Brain microvascular endothelial cell (primary cell): Measurements from ENCODE around the gene L1CAM.

ENCODE experiments used
- DNase-seq: peaks from one replicate; pipeline ENCODE4 v3.0.0-alpha.2; 2020
- H3K27ac ChIP-seq: fragments of 250-450 bp; sonication (Bioruptor Pico); 2 replicates; pipeline ENCODE4 v1.5.1; 2020; ENCODE audit warnings: mild to moderate bottlenecking, moderate library complexity
- H3K27me3 ChIP-seq: fragments of 250-450 bp; sonication (Bioruptor Pico); replicated peaks from 2 replicates; pipeline ENCODE4 v1.5.1; 2020; ENCODE audit warnings: mild to moderate bottlenecking
- H3K36me3 ChIP-seq: fragments of 250-450 bp; sonication (Bioruptor Pico); replicated peaks from 2 replicates; pipeline ENCODE4 v1.5.1; 2020; ENCODE audit warnings: mild to moderate bottlenecking
- H3K4me3 ChIP-seq: 2 replicates; pipeline ENCODE4 v1.5.1; 2011; ENCODE audit warnings: low read depth, mild to moderate bottlenecking, control low read depth, low read length, moderate library complexity
- CTCF ChIP-seq: IDR thresholded peaks from 2 replicates; pipeline ENCODE4 v1.5.1; 2011; ENCODE audit warnings: low read depth, mild to moderate bottlenecking, moderate library complexity, low read length, control low read depth, inconsistent platforms; ENCODE audit errors: missing control alignments
- in situ Hi-C: cut with HindIII; loops from 2 replicates; pipeline ENCODE4 v1.10.0; 2017; ENCODE audit warnings: low sequenced_read_pairs, low pct_ligation_motif_present

L1CAM gene

GRCh38 chrX:153928846-153929245, 42.9 kb upstream of the L1CAM start:
- in situ Hi-C loops: no loop called here
- Histone ChIP-seq H3K4me3 (no peak overlapping the region), H3K27ac (no peak overlapping the region)

GRCh38 chrX:153927922-153928760, 42.2 kb upstream of the L1CAM start:
- DNase-seq: peak; percentile 95
- Histone ChIP-seq H3K27me3 (no peaks in the 10 kb centered on the region), H3K27ac (peak overlapping the region; percentile 76), H3K36me3 (peaks cover 8% of the 10 kb centered on the region), H3K4me3 (peak overlapping the region; percentile 58)
- peak; percentile 24 for TF ChIP-seq CTCF
- in situ Hi-C loops: no loop called here

More at GRCh38 chrX:153928846-153929245, 42.9 kb upstream of the L1CAM start:
- Histone ChIP-seq H3K36me3 (peaks cover 10% of the 10 kb centered on the region), H3K27me3 (no peaks in the 10 kb centered on the region)
- no peak for TF ChIP-seq CTCF
- DNase-seq: no peak

DNA sequence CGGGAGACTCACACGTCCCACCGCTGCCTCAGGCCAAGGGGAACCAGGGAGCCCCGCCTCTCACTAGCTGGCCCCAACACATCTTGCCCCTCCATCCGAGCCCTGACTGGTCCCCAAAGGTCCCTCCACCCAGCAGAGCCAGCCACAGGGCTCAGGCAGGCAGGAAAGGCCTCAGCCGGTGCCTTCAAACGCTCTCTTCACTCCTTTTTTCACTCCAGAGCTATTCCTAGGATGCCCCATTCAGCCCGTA, 41.6 kb upstream of the L1CAM start:
- H3K27ac ChIP-seq: peak overlapping the region; percentile 76
- no peak for DNase-seq
- in situ Hi-C loops: no loop called here
- H3K36me3 ChIP-seq: peaks cover 7% of the 10 kb centered on the region
- TF ChIP-seq CTCF: no peak
- H3K27me3 ChIP-seq: no peaks in the 10 kb centered on the region
- H3K4me3 ChIP-seq: peak overlapping the region; percentile 58

DNA sequence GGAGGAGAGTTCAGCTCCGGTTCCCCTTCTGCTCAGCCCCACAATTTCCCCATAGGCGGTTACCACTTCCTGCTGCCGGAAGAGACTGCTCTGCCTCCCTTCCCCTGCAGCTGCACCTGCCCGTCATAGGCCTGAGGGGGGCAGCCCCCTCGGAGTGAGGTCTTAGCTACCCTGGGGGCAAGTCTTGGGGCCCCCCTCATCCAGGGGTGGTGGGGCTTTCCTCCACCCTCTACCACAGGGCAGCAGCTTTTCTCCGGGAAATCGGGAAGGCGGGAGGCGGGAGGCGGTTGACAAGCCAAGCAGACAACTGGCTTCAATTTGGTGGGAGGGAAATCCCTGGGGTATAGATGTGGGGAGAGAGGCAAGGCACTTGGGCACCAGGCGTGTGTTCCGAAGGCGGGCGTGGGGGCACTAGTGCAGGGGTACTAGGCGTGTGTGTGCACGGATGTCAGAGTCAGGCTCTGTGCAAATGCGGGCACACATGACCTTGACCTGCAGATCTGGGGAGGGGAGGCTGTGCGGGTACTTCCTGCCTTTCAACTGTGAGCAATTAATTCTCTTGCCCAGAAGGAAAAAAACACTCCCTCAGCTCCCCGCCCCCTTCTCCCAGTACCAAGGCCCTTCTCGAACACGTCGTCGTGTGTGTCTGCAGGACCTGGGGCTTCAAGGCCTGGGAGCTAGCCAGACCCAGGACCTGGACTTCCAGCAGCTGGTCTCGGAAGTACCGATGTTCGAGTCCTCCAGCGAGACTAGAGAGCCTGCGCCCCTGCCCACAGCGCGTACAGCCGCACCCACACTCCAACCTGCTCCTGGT, 41.1 kb upstream of the L1CAM start:
- DNase-seq: no peak
- in situ Hi-C loops: no loop called here
- TF ChIP-seq CTCF: no peak
- Histone ChIP-seq H3K27me3 (no peaks in the 10 kb centered on the region), H3K27ac (peak overlapping the region; percentile 76), H3K4me3 (peak overlapping the region; percentile 58), H3K36me3 (peaks cover 7% of the 10 kb centered on the region)

- no peak overlapping the region for H3K27ac ChIP-seq
- H3K27me3 ChIP-seq: no peaks in the 10 kb centered on the region
- H3K36me3 ChIP-seq: peaks cover 3% of the 10 kb centered on the region
- no peak overlapping the region for H3K4me3 ChIP-seq
- in situ Hi-C loops: no loop called here
- DNase-seq: no peak
- TF ChIP-seq CTCF: no peak
These were observed 40.5 kb upstream of the L1CAM start for GRCh38 chrX:153926552-153926857.
